ENCODE measurements around the gene MR1. TPM values are rescaled to one million over a fixed set of nuclear protein-coding genes. Genes with fewer than 3 reads are reported as not detected.

Gene MR1
- total RNA-seq (2014; rRNA removed; shearing (Covaris generic)) = 19.6 and 21.1 TPM in 2 replicates

GRCh38 chr1:181033799-181034451, at the start of gene MR1:
Gene MR1 (plus strand): TSS chr1:181033983. CDS start chr1:181034008, 25 bp downstream.
- peak; percentile 93 for DNase-seq (ENCODE audit: low spot score)

- no peak for DNase-seq (ENCODE audit: low spot score)
These were observed 45.5 kb upstream of the MR1 start for GRCh38 chr1:180988253-180988752.

GRCh38 chr1:180994262-180994661, 39.5 kb upstream of the MR1 start:
- DNase-seq (ENCODE audit: low spot score) = no peak

DNA sequence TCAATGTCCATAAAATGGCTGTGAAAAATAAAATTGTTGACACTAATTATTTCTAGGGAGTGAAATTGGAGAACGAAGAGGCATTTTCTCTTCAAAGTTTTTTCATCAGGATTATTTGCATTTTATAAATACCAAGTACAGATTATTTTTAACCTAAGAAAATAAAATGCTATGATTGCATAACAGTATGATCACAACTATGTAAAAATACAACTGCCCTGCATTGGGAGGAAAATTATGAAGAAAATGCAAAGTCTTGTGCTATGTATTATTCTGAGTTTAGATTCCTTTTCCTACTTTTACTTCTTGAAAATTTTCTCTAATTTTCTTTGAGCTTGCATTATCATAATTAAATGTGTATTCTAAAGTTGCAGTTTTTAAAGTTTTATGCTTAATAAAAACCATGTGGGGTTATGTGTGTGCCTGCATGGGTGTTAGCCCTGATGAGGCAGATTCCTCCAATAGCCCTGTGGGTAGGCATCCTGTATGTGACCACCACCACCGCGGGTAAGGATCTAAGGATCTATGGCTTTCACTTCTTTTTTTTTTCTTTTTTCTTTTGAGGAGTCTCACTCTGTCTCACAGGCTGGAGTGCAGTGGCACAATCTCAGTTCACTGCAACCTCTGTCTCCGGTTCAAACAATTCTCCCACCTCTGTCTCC, 35.8 kb upstream of the MR1 start:
- DNase-seq (ENCODE audit: low spot score) = no peak

- no peak for DNase-seq (ENCODE audit: low spot score)
These were observed 32.5 kb upstream of the MR1 start for GRCh38 chr1:181001091-181001780.

DNA sequence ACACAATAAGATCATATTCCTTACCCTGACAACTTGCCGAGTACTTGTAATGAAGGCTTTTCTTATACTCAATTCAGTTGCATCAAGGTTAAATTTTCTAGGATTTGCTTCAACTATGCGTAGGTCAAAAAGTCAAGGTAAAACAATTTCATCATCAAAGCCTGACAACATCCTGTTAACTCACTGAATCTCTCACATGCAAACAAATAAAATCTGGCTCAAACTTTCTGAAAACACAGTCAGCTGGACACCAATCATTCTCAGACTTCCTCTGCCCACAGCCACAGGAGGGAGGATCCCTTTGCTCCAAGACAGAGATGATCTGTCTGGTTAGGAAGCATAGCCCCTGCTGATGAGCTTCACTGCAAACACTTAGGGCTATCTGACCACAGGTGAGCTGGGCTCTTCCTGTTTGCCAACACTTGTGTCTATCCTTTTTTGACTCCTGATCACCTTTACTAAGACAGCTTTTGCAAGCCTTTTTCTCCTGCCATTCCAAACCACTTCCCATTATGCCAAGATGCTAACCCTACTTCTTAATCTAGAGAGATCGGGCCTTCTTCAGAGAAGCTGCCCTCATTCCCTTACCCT, 31.1 kb upstream of the MR1 start:
- DNase-seq (ENCODE audit: low spot score) = no peak

DNA sequence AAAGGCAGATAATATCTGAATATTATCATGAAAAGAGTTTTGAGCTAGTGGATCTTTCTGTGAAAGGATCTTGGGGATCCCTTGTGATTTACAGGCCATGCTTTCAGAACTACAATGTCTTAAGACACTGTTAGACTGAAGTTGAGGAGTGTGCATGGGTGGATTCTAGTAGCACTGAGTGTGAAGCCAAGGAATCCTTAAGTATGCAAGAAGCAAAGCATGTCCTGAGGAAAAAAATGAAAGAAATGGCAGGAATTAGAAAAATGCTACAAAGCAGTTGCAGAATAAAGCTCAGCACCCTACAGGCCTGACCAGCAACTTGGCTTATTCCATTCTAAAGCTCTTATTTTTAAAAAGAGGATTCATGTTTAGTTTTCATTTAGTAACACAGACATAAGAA, 23.0 kb upstream of the MR1 start:
- DNase-seq (ENCODE audit: low spot score) = no peak

GRCh38 chr1:181011301-181012202, 22.2 kb upstream of the MR1 start:
- no peak for DNase-seq (ENCODE audit: low spot score)

DNA sequence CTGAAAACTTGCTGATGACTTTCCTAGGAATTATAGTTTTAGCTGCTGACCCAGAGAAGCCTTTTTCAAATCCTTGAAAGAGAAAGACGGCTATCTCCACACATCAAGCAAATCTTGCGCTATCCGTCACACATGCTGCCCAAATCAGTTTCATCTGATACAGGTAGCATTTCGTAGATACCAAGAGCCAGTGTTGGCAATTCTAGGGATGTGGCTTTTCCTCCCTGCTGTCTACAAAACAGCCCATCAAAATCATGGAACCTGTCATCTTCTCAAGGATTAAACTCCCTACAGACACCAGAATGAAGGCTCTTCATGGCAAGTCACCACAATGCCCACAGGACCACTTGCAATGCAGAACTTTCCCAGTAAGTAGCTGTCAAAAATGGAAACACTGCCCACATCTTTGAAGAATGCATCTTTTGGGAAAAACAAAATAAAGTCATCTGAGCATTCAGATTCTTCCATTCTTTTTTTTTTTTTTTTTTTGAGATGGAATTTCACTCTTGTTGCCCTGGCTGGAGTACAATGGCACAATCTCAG, 21.5 kb upstream of the MR1 start:
- DNase-seq (ENCODE audit: low spot score) = no peak

DNA sequence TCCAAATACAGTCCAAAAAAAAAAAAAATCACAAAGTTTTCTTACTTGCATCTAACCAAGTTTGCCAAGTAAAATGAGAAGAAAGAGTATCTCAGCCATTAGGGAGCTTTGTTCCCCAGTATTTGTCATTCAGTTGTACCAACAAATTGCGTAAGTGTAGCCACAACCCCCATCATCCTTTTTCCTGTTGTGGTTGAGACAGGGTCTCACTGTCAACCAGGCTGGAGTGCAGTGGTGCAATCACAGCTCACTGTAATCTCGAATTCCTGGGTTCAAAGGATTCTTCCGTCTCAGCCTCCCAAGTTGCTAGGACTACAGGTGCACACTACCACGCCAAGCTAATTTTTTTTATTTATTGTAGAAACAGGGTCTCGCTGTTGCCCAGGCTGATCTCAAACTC, 20.6 kb upstream of the MR1 start:
- no peak for DNase-seq (ENCODE audit: low spot score)

DNA sequence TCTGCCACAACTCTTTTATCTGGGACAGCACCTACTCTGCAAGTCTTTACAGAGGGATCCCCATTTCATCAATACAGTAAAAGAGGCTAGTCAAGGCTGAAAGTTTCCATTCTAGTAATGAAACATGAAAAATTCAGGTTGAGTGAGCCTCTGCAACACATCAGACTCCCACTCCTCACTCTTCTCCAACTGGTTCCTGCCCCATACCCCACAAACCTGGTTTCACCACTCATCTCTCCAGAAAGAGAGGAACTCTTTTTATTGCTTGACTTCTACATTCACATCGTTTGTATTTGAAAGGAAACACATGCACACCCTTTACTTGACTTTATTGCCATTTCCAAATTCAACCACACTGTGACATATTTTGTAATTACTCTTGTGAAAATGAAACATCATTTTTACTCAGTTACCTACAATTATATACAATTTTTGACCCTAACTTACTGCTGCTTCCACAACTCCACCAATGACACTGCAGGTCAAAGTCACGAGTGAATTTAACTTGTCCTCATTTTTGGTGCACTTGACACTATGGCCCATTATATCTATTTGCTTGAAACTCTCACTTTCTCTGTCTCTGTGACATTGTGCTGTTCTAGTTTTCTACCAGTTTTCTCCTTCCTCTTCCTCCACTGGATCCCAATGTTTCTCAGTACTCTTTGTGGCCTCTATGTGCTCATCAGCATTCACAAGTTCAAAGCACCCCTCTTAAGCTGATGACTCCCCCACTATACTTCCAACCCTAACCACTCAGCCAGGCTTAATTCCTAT, 19.1 kb upstream of the MR1 start:
- no peak for DNase-seq (ENCODE audit: low spot score)

GRCh38 chr1:181015251-181015615, 18.6 kb upstream of the MR1 start:
- DNase-seq (ENCODE audit: low spot score) = no peak

DNA sequence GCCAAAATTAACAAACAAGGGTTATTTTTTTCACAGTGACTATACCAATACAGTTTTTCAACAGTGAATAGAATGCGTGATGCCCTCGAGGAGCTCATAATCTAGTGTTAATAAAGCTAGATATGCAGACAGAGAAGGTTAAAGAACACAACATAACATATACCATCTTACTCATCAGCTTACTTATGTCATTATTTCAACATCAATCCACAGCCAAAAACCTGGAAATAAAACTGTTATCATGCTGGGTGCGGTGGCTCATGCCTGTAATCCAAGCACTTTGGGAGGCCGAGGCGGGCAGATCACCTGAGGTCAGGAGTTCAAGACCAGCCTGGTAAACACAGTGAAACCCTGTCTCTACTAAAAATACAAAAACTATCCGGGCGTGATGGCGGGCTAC, 17.2 kb upstream of the MR1 start:
- DNase-seq (ENCODE audit: low spot score) = no peak

GRCh38 chr1:181018901-181019681, 14.7 kb upstream of the MR1 start:
- DNase-seq (ENCODE audit: low spot score) = no peak

DNA sequence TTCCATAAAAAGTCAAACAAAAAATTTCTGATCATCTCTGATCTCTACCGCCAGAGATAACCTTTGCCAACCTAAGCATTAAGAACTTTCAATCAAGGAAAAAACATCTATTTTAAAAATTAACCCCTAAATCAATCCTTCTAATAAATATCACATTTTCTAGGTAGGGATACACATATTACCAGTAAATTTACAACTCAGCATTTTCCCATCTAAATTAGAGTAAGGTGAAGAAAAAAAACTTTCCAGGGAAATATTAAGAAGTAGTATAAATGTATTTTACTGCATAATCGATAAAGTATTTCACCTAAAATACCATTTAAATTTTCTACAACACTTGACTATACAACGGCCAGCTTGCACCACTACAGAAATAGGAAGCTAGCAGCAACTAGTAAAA, 12.6 kb upstream of the MR1 start:
- no peak for DNase-seq (ENCODE audit: low spot score)

DNA sequence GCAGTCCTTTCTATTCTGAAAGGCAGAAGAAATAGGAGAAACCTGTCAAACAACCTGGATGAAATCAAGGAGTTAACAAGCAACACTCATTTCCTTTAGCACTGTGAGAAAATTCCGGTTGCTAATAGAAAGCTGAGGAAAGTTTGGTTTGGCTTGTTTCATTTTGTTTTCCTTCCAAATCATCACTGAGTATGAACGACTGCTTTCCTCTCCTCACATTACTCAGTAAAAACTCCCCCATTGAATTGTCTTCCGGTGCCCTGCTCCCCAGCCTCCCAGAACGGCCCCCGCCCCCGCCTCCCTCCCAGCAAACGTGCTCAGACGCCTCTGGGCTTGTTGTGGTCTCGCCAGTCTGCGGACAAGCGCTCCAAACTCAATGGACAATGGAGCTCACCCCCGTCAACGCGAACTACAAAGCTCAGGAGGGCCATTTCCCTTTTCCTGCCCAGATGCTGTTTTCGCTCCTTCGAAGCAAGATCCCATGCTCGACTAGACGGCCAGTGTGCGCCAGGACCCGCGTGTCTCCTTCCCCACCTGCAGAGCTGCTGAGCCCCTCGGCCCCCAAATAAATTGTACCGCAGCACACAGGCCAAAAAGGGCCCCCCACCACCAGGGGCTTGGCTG, 11.9 kb upstream of the MR1 start:
- peak; percentile 77 for DNase-seq (ENCODE audit: low spot score)

GRCh38 chr1:181023265-181024057, 10.3 kb upstream of the MR1 start:
- DNase-seq (ENCODE audit: low spot score) = no peak

GRCh38 chr1:181028196-181028595, 5.6 kb upstream of the MR1 start:
- DNase-seq (ENCODE audit: low spot score) = no peak

Data from A172 (cell line).